AG04450 (cell line): ENCODE measurements around the gene KIFC3. TPM values are rescaled to one million over a fixed set of nuclear protein-coding genes. Genes with fewer than 3 reads are reported as not detected.

Experiments
- CTCF ChIA-PET: fragments of 300-600, 350-600 bp; formaldehyde crosslinking; extraction: SDS; loops from one replicate; lab custom pipeline; 2022; ENCODE audit warnings: antibody characterized with exemption, inconsistent platforms; lab: Charles Lee
- POLR2A ChIA-PET: fragments of 350-600 bp; formaldehyde crosslinking; extraction: SDS; loops from one replicate; lab custom pipeline; 2021; ENCODE audit warnings: antibody characterized with exemption, inconsistent platforms; lab: Yijun Ruan, JAX
- DNase-seq: peaks from one replicate; pipeline ENCODE4 v3.0.0-alpha.2; 2011; ENCODE audit warnings: low read depth, low spot score
- H3K27ac ChIP-seq: one replicate; pipeline ENCODE4 v1.5.1; 2012; ENCODE audit warnings: low read depth, low read length, control low read depth
- H3K27me3 ChIP-seq: one replicate; pipeline ENCODE4 v1.6.0; 2012; ENCODE audit warnings: low read length; ENCODE audit not compliant: control insufficient read depth, insufficient read depth
- H3K4me3 ChIP-seq: 2 replicates; pipeline ENCODE4 v1.5.1; 2011; ENCODE audit warnings: mild to moderate bottlenecking, low read depth, low read length, control low read depth
- H3K9me3 ChIP-seq: 2 replicates; pipeline ENCODE4 v1.5.1; 2012; ENCODE audit warnings: low read length; ENCODE audit not compliant: control insufficient read depth, insufficient read depth
- polyA plus RNA-seq: library from polyadenylated mRNA; depleted of rRNA; stranded (reverse); fragments of >200 nt; gene quantifications from 2 replicates; pipeline ENCODE4 v1.2.3, GENCODE V29; 2011
- TF ChIP-seq, protein P1 (sequence below): IDR thresholded peaks from 2 replicates; pipeline ENCODE4 v1.5.1; 2011; ENCODE audit warnings: low read depth, low read length, control low read depth, inconsistent platforms

The KIFC3 gene
- polyA plus RNA-seq, 1 experiment = 24.4 TPM

DNA sequence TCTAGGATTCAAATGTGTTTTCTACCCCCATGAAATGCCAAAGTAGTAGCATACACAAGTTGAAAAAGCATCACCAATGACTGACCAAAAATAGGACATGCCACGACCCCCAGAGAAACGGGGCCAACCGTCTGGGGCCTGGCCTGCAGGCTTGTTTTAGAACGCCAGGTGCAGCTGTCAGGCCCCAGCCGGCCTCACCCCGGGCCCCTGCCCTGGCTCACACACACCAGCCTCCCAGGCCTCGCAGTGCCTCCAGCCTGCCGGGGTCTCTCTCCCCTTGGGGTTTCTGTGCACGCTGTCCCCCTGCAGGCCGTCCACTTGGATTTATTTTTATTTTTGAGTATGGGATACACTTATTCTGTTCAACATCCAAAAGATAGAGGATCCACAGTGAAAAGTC lies 58.8 kb downstream of the KIFC3 start:
- Histone ChIP-seq H3K27ac (no peak overlapping the region), H3K27me3 (no peaks in the 10 kb centered on the region), H3K4me3 (no peak overlapping the region), H3K9me3 (no peaks in the 10 kb centered on the region)
- no peak for DNase-seq
- TF ChIP-seq, protein P1, sequence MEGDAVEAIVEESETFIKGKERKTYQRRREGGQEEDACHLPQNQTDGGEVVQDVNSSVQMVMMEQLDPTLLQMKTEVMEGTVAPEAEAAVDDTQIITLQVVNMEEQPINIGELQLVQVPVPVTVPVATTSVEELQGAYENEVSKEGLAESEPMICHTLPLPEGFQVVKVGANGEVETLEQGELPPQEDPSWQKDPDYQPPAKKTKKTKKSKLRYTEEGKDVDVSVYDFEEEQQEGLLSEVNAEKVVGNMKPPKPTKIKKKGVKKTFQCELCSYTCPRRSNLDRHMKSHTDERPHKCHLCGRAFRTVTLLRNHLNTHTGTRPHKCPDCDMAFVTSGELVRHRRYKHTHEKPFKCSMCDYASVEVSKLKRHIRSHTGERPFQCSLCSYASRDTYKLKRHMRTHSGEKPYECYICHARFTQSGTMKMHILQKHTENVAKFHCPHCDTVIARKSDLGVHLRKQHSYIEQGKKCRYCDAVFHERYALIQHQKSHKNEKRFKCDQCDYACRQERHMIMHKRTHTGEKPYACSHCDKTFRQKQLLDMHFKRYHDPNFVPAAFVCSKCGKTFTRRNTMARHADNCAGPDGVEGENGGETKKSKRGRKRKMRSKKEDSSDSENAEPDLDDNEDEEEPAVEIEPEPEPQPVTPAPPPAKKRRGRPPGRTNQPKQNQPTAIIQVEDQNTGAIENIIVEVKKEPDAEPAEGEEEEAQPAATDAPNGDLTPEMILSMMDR = no peak
- CTCF ChIA-PET = no interaction called here
- POLR2A ChIA-PET = no interaction called here

DNA sequence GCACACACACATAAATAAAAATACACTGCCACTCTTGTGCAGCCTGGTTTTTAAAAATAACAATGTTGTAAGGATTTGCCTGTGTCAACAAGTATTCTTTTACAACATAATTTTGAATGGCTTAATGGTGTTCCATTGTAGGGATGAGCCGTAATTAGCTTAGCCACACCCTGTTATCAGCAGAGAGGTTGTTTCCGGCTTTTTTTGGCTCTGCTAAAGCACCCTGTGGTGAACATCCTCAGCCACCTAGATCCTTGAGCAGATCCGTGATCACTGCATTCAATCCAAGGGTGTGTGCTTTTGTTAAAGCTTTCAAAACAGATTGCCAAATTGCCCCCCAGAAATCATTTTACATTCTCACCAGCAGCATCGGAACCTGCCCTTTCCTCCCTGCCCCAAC lies 59.7 kb downstream of the KIFC3 start:
- TF ChIP-seq, protein P1 = no peak
- CTCF ChIA-PET = interaction anchor here (0.6 kb wide), 1 partner anchor 447 kb away, joined by 4 read pairs; no protein-coding TSS in a partner anchor
- no peak overlapping the region for H3K27ac ChIP-seq
- no peak overlapping the region for H3K4me3 ChIP-seq
- H3K9me3 ChIP-seq = no peaks in the 10 kb centered on the region
- POLR2A ChIA-PET = no interaction called here
- no peaks in the 10 kb centered on the region for H3K27me3 ChIP-seq
- no peak for DNase-seq

DNA sequence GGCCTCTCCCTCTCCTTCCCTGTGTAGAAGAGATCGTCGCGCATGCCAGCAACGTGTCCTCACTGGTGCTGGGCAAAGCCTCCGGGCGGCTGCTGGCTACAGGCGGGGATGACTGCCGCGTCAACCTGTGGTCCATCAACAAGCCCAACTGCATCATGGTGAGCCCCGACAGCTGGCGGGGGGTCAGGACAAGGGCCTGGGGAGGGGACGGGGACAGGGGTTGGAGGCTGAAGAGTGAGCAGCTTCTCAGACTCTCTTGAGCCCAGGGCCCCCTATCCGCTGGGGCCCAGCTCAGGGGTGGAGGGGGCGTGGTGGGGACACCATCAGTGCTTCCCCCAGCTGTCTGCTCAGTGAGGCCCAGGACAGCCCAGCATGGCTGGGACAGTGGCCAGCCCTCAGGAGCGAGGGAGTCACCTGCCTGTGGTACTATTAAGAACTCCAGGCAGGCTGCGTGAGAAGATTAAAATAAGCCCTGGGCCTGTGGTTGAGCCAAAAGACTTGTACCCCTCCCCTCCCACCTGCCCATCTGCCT lies 60.6 kb downstream of the KIFC3 start:
- CTCF ChIA-PET = interaction anchor here (0.6 kb wide), 1 partner anchor 448 kb away, joined by 4 read pairs; no protein-coding TSS in a partner anchor
- POLR2A ChIA-PET = no interaction called here
- Histone ChIP-seq H3K4me3 (no peak overlapping the region), H3K27me3 (no peaks in the 10 kb centered on the region), H3K9me3 (no peaks in the 10 kb centered on the region), H3K27ac (no peak overlapping the region)
- TF ChIP-seq, protein P1 = no peak
- no peak for DNase-seq

DNA sequence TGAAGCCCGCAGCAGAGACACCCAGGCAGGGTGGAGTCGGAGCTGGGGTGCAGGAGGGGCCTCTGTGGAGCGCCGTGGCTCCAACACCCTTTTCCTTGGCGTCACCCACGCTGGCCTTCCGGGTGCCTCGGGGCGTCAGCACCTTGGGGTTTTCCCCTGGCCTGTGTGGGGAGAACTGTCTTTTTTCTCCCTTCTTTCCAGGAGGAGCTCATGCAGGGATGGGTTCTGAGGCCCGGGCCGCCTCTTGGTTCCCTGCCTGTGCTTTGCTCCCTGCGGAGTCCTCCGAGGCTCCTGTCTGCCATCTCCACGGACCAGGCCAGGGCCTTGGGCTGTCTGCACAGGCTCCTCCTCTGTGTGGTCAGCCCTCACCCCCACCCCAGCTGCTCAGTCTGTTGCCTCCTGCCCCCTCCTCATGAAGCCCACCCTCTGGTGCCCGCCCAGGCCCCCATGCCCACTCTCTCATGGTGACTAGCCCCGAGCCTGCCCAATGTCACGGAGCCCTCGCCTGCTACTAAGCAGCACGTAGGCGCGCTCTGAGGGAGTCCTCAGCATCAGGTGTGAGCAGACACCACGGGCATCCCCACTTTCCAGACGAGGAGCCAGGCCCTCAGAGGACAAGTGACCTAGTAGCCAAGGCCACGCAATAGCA lies 61.7 kb downstream of the KIFC3 start:
- ChIA-PET POLR2A (no interaction called here), CTCF (interaction anchor here (1.5 kb wide), 1 partner anchor 17 kb away, joined by 4 read pairs; no protein-coding TSS in a partner anchor)
- DNase-seq = no peak
- Histone ChIP-seq H3K27ac (no peak overlapping the region), H3K27me3 (no peaks in the 10 kb centered on the region), H3K4me3 (no peak overlapping the region), H3K9me3 (no peaks in the 10 kb centered on the region)
- TF ChIP-seq, protein P1 = no peak

DNA sequence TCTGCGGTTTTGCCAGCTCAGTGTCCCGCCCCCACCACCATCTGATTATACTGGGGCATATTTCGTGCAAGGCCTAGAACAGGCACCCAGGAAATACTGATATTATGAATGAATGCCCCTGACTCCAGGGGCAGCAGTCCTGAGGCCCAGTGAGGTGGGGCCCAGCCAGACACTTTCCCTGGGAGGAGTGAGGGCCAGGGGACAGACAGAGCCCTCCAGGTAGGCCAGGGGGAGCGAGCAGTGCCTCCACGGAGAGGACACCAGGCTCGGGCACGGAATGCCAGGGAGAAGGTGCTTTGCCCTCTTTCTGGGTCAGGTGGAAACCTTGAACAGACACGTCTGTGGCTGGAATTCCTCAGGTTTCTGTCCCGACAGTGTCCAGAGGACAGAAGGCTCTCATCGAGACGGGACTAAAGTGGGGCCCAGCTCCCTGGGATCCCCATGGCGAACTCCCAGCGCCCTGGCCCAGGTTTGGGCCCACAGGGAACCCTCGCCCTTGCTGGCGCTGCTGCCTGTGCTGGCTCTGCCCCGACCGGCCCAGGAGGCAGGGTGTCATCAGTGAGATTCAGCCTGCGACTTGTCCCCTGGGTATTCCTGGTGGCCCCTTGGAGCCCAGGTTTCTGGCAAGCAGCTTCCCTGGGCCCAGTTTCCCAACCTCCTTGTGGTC lies 62.4 kb downstream of the KIFC3 start:
- H3K4me3 ChIP-seq = no peak overlapping the region
- H3K9me3 ChIP-seq = no peaks in the 10 kb centered on the region
- TF ChIP-seq, protein P1 = no peak
- H3K27me3 ChIP-seq = no peaks in the 10 kb centered on the region
- no peak for DNase-seq
- ChIA-PET POLR2A (no interaction called here), CTCF (interaction anchor here (1.5 kb wide), 1 partner anchor 18 kb away, joined by 4 read pairs; no protein-coding TSS in a partner anchor)
- H3K27ac ChIP-seq = no peak overlapping the region
